EL (cell line): ENCODE measurements around the gene NOBOX.
"Not testable (repeated sequence)": the region's sequence is repeated elsewhere in the genome, so short reads cannot be mapped to it uniquely, and the experiment has no call there.

Source experiments
- DNase-seq: peaks from one replicate; pipeline ENCODE4 v3.0.0-alpha.2; 2016

NOBOX gene

DNA sequence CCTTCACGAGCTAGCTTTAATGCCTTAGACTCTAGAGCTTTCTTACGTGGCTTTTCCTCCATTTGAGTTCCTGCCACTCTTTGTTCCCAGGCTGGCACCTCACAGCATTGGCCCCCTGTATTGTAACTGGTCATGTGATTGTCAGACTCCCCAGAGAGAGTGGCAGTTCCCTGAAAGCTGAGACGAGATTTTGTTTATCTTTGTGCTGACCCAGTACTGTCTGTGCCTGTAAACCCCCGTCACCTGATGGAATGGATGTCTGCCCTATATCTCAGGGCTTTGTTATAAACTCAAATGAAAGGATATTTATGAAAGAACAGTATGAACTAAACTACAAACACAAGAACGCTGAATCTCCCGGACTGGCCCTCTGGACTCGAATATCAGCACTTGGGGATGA lies 13.0 kb downstream of the NOBOX start:
- no peak for DNase-seq

GRCh38 chr7:144388950-144389349 lies 14.5 kb downstream of the NOBOX start:
- no peak for DNase-seq

DNA sequence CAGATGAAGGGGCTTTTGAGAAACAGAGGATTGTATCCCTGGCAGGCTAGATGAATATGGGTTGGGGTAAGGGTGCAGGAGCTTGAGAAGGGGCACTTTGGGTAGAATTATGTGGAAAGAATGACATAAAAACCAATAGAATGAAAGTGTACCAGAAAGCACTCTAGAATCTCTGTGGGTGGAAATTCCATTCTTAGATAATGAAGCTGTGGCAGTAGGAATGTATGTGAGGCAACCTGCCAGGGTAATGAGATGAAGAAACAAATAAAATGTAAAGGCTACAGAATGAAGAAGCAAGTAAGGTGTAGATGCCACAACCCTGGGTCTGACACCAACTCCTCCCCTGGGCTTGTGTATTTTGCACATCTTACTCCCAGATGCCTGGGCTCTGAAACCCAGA lies 16.8 kb downstream of the NOBOX start:
- DNase-seq = peak; percentile 61

DNA sequence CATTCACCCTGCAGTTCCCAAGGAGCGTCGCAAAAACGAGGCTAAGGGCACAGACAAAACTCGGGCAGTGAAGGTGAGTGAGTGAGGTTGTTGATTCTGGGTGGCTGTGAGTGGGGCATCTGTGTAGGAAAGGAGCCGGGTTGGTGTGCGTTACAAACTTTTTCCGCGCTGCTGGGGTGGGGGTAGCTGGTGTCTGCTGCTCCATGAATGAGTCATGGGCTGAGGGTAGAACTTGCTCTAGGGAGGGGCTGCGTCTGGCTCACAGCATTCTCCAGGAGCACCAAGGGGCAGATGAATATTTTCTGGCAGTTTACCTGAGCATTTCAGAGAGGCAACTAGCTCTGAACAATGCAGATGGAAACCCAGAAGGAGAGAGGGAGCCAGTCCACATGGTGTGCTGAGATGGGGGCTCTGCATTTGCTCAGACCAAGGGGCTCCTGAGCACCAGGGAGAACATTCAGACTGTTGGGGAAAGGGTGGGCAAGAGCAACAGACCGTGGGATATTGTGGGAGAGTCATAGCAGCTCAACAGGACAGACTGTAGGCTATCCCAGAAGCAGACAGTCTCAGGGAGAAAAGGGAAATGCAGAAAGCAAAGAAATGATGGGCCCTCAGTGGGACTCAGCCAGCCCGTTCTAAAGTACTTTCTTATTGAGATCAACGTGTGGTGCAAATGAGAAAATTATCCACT lies 18.8 kb downstream of the NOBOX start:
- no peak for DNase-seq

GRCh38 chr7:144384071-144384470 lies 19.4 kb downstream of the NOBOX start:
- no peak for DNase-seq

DNA sequence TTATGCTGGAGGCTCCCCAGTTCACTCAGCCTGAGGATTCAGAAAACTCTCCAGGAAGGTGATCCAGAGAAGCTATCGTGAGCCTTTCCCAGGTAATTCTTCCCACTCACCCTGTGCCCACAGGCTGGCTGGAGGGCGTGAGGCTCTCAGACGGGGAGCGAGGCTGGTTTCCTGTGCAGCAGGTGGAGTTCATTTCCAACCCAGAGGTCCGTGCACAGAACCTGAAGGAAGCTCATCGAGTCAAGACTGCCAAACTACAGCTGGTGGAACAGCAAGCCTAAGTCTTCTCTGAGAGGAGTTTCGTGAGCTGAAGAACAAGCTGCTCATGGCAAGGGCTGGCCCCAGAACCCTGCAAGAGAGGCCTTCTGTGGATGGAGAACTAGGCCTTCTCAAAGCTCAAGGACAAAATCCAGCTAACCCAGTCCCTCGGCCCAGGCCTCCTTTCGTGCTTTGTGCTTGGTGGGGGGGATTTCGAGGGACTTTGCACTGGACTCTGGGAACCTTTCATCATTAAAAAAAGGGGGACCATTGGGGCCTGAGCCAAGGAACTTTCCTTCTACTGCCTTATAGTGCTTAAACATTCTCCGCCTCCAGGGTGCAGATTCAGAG lies 23.6 kb downstream of the NOBOX start:
- DNase-seq = no peak

DNA sequence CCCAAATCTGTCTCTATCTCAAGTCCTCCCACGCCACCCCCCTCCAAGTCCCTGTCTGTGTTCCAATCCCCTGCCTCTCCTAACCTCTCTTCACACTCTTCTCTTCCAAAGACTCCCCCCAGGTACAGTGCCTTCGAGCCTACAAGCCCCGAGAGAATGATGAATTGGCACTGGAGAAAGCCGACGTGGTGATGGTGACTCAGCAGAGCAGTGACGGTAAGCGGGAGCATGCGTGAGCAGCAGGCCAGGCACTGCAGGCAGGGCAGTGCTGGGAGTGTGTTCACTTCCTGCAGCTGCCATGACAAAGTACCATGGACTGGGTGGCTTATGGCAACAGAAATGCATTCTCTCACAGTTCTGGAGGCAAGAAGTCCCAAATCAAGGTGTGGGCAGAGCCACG lies 24.8 kb downstream of the NOBOX start:
- no peak for DNase-seq

- DNase-seq = not testable (repeated sequence)
Observed at GRCh38 chr7:144369221-144369620, 34.3 kb downstream of the NOBOX start.

GRCh38 chr7:144367250-144367649 lies 36.2 kb downstream of the NOBOX start:
- DNase-seq = not testable (repeated sequence)

- DNase-seq = not testable (repeated sequence)
Observed at GRCh38 chr7:144365523-144365922, 38.0 kb downstream of the NOBOX start.

GRCh38 chr7:144362061-144362460 lies 41.4 kb downstream of the NOBOX start:
- DNase-seq = not testable (repeated sequence)

DNA sequence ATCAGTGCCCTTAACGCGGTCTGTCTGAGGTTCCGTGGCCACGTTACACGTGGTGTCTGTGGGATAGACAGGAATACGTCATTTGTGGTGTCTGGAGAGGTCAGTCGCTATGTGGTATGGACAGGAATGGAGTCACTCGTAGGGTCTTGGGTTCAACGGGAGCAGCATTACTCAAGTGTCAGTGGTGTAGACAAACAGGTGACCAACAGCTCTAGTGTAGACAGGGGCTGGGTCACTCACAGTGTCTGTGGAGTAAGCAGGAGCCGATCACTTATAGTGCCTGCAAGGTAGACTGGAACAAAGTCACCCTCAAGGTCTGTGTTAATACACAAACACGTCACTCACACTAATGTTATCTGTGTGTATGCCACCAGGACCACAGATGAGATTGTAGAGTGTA lies 46.6 kb downstream of the NOBOX start:
- DNase-seq = not testable (repeated sequence)

- not testable (repeated sequence) for DNase-seq
Observed at GRCh38 chr7:144356185-144356584, 47.3 kb downstream of the NOBOX start.

DNA sequence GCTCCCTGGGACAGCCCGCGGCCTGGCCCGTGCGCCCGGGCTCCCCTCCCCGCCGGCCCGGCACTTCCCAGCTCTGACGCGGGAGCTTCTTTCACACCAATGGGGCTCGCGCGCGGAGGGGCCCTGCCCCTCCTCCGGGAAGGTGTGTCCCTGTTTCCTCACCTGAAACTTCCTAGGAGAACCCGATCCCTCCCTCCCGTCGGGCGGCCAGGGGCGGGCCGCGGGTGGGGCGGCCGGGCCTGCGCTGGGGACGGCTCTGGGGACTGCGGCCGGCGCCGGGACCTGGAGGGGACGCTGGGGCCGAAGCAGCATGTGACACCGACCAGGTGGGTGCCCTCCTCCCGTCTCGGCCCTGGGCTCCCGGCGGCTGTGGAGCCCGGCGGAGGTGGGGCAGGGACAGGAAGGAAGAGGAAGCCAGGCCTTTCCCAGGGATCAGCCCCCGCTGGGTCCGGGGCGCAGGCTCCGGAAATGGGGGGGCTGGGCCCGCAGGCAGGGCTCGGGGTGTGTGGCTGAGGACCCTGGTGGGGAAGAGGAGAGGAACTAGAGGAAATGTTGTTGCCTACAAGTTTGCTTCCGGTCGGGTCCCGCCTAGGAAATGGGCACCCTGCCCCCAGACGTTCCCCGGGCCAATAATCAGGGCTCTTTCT lies 48.2 kb downstream of the NOBOX start, which contains the start of gene ARHGEF5:
Gene ARHGEF5 (plus strand): TSS at position 227 of the 647 bp plus-strand sequence. CDS start 7,268 bp downstream, outside the sequence.
- DNase-seq = not testable (repeated sequence)

- not testable (repeated sequence) for DNase-seq
Observed at GRCh38 chr7:144351667-144352066, 51.8 kb downstream of the NOBOX start.

- DNase-seq = not testable (repeated sequence)
Observed at GRCh38 chr7:144348625-144349024, 54.9 kb downstream of the NOBOX start.
